ENCODE results near the gene HILPDA.
"Not testable (repeated sequence)": the region's sequence is repeated elsewhere in the genome, so short reads cannot be mapped to it uniquely, and the experiment has no call there.

HILPDA gene

DNA sequence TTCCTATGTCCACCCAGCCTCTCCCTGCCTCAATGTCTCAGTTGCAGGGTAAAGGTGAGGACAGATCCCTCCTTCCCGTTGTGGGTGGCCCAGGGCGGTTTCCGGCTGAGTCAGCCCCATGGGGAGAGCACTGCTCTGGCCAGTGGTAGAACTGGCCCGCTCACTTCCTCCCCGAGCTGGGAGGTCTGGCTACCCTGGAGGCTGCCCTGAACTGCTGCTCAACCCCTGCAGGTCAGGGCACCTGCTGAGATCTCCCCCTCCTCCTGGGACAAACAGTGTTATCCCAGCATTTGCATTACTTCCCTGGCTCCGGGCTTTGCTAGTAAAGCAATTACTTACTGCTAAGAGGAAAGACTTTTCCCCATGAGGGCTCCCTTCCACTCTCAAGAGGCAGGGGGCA lies 24.5 kb upstream of the HILPDA start:
- DNase-seq: no peak

DNA sequence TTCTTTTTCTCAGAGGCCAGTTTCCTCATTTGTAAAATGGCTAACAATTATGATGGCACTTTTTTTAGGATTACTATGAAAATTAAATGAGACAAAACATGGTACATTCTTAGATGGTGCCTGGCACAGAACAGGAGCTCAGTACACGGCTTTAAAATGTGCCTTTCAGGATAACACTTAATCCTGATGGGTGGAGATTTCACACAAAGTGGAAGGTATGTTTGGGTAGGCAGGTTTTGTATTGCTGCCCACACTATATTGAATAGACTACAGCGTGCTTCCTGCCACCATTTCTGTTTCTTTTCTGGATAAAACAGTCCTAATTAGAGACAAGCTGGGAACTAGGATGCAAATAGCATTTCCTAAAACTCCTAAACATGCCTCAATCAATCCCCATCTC lies 23.9 kb upstream of the HILPDA start:
- no peak for DNase-seq

DNA sequence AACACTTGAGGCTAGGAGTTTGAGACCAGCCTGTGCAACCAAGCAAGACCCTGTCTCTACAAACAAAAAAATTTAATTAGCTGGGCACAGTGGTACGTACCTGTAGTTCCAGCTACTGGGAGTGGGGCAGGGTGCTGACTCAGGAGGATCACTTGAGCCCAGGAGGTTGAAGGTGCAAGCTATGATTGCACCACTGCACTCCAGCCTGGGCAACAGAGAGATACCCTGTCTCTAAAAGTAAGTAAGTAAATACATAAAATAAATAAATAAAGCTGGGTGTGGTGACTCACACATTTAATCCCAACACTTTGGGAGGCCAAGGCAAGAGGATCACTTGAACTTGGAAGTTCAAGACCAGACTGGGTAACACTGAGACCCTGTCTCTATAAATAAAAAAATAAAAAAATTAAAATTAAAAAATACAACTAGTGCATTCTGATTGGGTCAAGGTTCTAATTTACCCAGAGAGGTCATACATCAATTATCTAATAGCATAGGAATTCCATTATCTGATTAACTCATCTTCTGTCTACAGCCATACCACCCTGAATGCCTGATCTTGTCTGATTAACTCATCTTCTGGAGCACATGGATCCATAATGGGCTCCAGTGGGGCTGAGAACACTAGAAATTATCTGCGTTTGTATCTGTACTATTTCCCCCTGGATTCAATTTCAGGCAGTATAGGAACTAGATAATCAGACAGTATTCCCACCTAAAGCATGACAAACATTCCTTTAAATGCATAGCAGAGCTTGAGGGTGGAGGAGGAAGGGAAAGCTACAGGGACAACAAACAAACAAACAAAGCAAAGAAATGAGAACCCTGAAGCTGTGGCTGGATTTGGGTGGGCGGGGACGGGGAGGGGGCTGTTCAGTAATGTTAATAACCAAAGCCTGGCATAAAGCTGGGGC lies 21.0 kb upstream of the HILPDA start:
- no peak for DNase-seq

DNA sequence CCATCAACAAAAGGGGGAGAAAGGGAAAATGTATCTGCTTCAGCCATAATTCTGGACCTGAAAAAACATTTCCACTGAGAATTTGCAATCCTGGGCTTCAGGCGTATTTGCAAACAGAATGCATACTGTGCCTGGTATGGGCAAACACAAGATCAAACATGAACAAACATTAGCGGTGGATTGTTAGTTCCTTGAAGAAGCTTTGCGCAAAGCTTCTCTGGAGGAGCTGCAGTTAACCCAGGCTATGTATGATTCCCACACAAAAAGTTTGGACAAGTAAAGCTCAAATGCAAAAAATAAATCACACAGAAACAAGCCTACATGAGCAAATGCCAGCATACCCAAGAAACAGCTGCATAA lies 20.4 kb upstream of the HILPDA start:
- DNase-seq: no peak

DNA sequence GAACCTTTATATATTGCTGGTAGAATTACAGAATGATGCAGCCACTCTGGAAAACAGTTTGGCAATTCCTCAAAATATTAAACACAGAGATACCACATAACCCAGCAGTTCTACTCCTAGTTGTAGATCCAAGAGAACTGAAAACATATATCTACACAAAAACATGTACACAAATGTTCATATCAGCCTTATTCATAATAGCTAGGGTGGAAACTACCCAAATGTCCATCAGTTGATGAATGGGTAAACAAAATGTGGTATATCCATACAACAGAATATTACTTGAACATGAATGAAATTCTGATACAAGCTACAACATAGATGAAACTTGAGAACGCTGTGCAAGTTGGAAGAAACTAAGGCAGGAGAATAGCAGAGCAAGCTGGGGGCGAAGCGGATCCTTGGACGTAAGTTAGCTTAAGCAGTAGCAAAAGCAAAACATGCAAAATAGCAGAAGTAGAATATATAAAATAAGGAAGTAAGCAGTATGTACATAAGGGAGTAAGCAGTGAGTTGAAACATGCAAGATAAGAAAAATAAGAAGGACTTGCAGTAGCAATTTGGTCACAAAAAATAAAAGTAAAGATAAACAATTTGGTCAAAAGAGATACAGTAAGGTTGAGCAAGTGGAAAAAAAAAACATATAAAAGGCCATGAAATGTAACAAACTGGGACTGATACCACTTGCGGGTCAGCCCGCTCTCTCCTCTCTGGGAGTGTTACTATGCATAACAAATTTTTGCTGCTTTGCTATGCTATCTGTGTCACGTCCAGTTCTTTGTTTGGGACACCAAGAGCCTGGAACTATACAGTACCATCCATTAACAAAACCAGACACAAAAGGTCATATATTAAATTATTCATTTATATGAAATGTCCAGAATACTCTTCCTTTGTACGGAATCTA lies 18.0 kb upstream of the HILPDA start:
- no peak for DNase-seq

DNA sequence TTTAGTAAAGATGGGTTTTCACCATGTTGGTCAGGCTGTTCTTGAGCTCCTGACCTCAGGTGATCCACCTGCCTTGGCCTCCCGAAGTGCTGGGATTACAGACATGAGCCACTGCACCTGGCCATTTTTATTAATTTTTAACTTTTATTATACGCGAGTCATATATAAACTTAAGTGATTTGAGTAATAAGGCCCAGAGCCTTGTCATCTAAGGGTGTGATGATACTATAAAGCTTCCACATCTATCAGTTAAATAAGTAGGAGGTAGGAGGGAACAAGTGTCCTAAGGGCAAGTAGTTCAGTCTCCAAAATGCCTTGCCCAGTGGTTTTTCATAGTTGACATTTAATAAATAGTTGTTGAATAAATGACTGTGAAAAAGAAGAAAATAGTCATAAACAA lies 13.3 kb upstream of the HILPDA start:
- DNase-seq: no peak

DNA sequence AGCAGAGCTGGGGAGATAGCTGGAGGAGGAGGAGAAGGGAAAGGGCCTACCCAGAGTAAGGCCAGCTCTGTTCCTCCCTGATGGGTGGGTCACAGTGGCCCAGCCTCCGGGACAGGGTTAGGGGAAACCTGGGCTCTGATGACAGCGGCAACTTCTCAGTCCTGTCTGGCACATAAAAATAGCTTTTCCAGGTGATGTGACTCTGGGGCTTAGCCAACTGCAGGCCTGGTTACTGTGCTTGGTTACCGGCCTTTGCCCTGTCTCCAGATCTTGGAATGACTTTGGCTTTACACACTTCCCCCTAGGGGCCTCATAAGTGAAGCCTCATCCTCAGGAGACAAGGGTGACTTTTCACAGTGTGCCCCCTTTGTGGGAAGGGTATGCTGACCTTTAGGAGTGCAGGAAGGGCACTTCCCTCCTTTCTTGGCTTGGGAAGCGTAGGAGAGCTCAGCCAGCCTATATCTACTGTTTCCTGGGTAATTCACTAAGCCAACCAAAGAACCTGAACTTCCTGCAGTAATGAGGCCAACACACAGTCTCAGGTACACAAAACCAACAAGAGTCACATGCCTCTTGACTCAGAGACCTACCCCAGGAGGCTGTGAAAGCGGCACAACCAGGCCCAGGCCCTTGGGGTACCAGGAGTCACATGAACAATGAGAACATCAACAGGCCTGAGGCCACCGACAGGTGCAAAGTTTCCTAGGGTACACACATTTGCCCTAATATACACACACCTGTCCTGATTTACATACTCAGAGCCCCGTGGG lies 11.7 kb upstream of the HILPDA start:
- no peak for DNase-seq

DNA sequence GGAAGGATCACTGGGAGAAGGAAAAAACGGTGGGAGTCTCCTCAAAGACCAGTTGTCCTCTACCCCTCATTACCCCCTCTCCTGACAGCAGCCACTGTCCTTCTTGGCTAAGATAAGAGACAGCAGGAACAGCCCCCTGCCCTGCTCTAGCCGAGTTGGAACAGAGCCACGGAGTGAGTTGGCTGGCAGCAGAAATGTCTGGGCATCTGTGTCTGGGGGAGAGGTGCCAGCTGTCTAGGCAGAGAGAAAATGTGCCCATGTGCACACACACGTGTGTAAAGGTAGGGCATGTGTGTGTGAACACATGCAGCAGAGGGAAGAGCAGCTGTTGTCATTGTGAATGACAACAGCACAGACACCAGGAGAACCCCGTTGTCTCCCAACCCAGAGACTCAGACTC lies 9.4 kb upstream of the HILPDA start:
- DNase-seq: peak in 12 of 56 donors; percentile 5 to 29 (median 15)

DNA sequence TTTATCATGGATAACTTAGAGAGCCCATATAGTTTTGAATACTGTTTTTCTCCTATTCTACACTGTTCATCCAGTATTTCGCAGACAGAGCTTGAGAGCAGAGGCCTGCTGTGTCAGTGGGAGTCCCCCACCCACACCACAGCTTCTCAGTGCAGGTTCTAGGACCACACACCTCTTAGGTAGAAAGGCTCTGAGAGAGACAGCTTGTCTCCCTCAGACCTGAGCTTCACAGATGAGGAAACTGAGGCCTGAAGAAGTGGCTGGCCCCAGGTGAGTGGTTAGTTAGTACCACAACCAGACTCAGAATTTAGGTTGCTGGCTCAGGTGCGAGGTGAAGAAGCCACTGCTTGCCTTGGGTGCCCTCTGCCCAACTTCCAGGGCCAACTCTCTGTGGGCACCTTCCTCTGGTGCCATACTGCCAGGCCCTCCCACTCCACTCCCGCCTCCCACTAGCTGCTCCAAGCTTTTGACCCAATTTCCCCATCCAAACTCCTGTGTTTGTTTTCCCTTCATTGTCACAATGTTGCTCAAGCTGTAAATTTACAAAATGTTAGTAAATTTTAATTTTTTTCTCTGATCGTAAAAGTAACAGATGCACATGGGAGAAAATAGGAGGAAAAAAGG lies 7.6 kb upstream of the HILPDA start:
- no peak for DNase-seq

DNA sequence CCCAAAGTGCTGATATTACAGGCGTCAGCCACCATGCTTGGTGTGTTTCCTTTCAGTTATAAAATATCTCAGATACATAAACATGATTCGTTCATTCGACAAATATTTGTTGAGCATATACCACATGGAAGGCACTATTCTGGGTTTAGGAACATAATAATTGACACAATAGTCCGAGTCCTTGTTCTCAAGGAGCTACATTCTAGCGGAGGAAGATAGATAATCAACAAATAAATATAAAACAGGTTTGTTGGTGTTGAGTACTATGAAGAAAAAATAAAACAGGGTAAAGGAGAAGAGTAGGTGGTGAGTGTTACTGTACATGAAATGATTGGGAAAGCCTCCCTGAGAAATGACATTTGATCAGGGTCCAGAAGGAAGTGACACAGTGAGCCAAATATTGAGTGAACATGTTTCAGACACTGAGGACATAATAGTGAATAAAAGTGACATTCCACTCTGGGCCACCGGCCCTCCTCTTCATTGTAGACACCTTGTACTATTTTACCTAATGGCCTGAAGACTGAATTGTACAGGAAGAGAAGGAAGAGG lies 6.9 kb upstream of the HILPDA start:
- DNase-seq: no peak

DNA sequence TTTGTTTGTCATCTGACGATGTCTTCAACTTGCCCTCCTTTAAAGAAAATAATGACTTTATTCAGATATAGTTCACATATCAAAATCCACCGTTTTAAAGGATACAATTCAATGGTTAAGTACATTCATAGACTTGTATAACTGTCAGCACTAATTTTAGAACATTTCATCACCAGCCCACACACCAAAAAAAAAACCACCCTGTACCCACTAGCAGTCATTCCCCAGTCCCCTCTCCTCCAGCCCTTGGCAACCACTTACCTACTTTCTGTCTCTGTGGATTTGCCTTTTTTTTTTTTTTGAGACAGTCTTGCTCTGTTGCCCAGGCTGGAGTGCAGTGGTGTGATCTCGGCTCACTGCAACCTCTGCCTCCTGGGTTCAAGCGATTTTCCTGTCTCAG lies 5.3 kb upstream of the HILPDA start:
- peak in 1 of 56 donors; percentile 11 for DNase-seq

DNA sequence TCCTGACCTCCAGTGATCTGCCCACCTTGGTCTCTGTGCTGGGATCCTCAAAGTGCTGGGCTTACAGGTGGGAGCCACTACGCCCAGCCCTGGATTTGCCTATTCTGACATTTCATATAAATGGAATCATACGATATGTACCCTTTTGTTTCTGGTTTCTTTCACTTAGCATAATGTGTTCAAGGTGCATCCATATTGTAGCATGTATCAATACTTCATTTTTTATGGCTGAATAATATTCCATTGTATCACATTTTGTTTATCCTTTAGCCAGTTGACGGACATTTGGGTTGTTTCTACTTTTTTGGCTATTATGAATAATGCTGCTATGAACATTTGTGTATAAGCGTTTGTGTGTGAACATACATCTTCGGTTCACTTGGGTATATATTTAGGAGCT lies 4.8 kb upstream of the HILPDA start:
- DNase-seq: no peak

DNA sequence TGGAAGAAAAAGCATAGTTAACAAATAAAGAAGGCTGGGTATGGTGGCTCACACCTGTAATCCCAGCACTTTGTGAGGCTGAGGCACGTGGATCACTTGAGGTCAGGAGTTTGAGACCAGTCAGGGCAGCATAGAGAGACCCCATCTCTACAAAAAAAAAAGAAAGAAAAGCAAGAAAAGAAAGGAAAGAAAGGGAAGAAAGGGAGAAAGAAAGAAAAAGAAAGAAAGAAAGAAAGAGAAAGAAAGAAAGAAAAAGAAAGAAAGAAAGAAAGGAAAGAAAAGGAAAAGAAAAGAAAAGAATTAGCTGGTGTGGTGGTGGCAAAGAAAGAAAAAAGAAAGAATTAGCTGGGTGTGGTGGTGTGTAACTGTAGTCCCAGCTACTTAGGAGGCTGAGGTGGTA lies 3.1 kb upstream of the HILPDA start:
- no peak for DNase-seq

DNA sequence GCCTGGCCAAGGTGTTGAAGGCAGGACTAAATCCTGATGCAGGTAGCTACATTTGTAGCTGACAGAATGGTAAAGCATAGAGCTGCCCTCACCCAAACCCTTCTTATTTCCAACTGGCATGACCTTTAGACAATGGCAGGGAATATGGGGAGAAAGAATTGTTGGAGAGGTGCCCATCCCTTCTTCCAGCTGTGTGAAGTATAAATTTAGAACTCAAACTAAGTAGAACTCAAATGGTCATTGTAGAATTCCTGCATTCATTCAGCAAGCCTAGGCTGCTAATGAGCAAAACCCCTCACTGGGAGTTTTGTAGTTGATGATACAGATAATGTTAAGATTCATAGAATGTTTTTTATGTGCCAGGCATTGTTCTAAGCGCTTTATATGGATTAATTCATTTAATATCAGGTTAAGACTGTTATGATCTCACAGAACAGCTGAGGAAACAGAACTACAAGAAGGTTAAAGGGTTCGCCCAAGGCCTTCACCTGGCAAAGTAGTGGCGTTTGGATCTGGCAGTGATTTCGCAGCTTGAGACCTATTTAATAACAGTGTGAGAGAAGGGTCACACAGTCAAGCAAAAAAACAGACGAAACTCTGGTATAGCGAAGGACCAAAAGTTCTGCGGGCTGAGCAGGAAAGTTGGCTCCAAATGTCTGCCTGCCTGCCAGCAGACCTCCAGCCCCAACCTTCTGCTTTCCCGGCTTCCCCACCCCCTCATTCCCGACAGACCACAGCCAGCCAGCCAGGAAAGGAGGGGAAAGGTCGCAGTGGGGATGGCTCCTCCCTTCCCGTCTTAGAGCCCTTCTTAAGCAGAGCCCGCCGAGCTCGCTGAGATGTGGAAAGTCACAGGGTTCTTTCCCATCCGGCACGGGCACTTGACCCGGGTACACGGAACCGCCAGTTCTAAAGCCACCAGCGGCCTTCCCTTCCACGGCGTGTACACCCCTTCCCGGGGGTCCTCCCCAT lies 1.6 kb upstream of the HILPDA start:
- peak in 50 of 56 donors; percentile 4 to 74 (median 45) for DNase-seq

DNA sequence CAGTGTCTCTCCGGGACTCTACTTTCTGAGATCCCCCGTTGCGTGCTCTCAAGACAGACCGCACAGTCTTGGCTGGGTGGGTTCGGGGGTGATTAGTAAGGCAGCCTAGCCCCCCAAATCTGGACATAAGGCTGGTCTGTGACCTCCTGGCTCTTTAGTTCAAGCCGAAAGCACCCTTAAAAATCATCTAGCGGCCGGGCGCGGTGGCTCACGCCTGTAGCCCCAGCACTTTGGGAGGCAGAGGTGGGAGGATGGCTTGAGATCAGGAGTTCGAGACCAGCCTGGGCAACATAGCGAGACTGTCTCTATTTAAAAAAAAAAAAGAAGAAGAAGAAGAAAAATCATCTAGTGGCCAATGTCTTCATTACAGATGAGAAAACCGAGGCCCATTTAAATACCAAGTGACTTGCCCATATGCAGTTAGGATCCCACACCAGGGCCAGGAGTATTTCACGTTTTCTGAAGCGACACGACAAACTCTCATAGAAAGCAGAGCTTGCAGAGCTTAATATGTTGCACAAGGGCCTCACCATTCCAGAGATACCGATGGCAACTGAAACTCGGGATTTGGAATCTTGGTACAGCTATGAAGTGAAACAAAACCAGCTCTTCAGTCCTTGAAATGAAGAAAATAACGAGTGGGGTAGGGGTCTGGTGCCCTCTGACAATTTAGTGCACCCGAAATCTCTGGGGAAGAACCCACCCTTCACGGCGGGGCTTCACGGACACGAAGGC lies 703 bp upstream of the HILPDA start:
- peak in 2 of 56 donors; percentile 31 to 37 for DNase-seq

DNA sequence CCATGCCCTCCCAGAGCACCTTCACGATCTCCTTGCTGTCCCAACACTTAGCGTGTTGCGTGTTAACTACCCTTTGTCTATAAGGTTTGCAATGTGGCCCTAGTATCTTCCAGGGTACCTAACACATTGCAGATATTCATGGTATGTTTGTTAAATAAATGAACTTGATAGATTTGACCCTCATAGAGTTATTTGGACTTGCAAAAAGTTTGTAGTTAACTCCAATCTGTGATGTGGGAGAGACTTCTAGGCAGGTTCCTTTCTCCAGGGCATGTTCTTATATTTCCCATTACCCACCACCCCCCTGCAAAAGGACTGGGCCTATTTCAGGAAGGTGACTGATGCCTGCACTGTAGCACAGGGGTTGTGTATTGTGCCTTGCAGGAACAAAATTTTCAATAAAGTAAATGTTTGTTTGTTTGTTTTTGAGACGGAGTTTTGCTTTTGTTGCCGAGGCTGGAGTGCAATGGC lies 612 bp downstream of the HILPDA start:
- no peak for DNase-seq

DNA sequence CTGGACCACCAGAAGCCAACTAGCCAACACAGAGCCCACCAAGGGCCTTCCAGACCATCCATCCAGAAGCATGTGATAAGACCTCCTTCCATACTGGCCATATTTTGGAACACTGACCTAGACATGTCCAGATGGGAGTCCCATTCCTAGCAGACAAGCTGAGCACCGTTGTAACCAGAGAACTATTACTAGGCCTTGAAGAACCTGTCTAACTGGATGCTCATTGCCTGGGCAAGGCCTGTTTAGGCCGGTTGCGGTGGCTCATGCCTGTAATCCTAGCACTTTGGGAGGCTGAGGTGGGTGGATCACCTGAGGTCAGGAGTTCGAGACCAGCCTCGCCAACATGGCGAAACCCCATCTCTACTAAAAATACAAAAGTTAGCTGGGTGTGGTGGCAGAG lies 1.7 kb downstream of the HILPDA start:
- not testable (repeated sequence) for DNase-seq

DNA sequence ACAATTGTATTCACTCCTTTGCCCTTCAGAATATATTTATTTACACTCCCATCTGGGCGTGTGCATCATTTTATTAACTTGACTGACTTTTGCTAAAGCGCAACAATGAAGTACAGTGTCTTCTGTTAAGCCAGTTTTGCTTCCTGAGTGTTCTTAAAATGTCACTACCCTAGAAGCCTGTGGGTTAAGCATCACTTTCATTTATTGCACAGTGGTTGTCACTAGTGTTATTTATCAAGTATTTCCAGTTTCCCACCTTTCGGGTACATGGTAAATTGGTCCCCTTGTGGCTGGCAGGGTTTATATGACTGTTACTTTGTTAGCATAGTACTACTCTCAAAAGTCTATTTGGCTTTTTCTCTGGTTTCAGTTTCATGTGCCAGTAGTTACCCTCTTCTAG lies 3.3 kb downstream of the HILPDA start:
- DNase-seq: no peak
